Effector memory CD4-positive, alpha-beta T cell (primary cell): ENCODE data around the gene HOXB6.
A peak's percentile ranks its signal among the peaks of the same experiment; 100 is the strongest.

Experiments
- DNase-seq, 3 donors: peaks; one replicate each; pipeline ENCODE4 v3.0.0-alpha.2; 2020
- H3K27ac ChIP-seq: 2 replicates; pipeline ENCODE4 v1.7.0; 2013; ENCODE audit warnings: mild to moderate bottlenecking, low read length, moderate library complexity; ENCODE audit not compliant: insufficient read depth, poor library complexity, severe bottlenecking
- H3K27me3 ChIP-seq: replicated peaks from 2 replicates; pipeline ENCODE4 v1.7.0; 2013; ENCODE audit warnings: mild to moderate bottlenecking, low read length; ENCODE audit not compliant: insufficient read depth, control insufficient read depth, poor library complexity, severe bottlenecking
- H3K36me3 ChIP-seq: 2 replicates; pipeline ENCODE4 v1.7.0; 2013; ENCODE audit warnings: mild to moderate bottlenecking, low read length, moderate library complexity; ENCODE audit not compliant: control insufficient read depth, insufficient read depth
- H3K4me1 ChIP-seq: 2 replicates; pipeline ENCODE4 v1.7.0; 2013; ENCODE audit warnings: low read length, mild to moderate bottlenecking; ENCODE audit not compliant: control insufficient read depth, insufficient read depth, poor library complexity, severe bottlenecking
- H3K4me3 ChIP-seq: 2 replicates; pipeline ENCODE4 v1.7.0; 2013; ENCODE audit warnings: low read length, low read depth, mild to moderate bottlenecking; ENCODE audit not compliant: insufficient read depth, poor library complexity, severe bottlenecking
- H3K9me3 ChIP-seq: 2 replicates; pipeline ENCODE4 v1.7.0; 2013; ENCODE audit warnings: mild to moderate bottlenecking, low read length, moderate library complexity; ENCODE audit not compliant: control insufficient read depth

Gene HOXB6

DNA sequence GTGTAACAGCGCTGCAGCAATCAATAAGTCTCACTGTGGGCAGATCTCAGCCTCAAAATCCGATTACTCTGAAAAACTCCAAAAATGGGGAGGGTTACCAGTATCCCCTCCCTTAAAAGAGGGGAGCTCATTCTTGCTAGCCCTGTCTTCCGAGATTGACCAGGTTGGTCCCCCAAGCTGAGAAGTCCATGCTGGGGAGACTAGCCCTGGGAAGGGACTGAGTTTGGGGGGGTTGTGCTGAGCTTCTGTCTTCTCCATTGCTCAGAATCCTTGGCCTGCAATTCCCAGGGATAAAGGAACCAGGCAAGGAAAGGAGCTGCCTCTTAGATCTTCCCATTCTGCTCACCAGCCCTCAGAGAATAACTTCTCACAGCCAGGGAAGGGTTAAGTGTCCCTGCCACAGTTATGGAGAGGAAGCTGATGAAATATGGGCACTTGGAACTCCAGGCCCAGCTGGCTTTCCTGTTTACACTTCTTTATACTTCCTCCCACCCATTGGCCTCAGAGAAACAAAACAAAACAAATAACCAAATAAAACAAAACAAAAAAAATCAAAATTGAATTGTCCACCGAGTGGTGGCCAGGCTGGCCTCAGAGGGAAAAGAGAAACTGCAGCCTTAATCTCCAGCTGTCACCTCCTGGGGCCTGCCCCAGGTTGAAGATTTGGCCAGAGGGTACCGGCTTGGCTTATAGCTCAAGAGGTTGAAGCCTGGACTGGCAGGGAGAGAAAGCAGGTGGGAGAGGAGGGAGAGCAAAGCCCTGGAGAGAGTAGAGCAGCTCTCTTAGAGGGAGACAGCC lies 17.3 kb downstream of the HOXB6 start:
- H3K36me3 ChIP-seq, result no peaks in the 10 kb centered on the region
- H3K27me3 ChIP-seq, result peaks cover 15% of the 10 kb centered on the region
- no peak overlapping the region for H3K4me3 ChIP-seq
- H3K4me1 ChIP-seq, result peaks cover 22% of the 10 kb centered on the region
- H3K9me3 ChIP-seq, result no peaks in the 10 kb centered on the region
- H3K27ac ChIP-seq, result no peak overlapping the region
- no peak for DNase-seq

DNA sequence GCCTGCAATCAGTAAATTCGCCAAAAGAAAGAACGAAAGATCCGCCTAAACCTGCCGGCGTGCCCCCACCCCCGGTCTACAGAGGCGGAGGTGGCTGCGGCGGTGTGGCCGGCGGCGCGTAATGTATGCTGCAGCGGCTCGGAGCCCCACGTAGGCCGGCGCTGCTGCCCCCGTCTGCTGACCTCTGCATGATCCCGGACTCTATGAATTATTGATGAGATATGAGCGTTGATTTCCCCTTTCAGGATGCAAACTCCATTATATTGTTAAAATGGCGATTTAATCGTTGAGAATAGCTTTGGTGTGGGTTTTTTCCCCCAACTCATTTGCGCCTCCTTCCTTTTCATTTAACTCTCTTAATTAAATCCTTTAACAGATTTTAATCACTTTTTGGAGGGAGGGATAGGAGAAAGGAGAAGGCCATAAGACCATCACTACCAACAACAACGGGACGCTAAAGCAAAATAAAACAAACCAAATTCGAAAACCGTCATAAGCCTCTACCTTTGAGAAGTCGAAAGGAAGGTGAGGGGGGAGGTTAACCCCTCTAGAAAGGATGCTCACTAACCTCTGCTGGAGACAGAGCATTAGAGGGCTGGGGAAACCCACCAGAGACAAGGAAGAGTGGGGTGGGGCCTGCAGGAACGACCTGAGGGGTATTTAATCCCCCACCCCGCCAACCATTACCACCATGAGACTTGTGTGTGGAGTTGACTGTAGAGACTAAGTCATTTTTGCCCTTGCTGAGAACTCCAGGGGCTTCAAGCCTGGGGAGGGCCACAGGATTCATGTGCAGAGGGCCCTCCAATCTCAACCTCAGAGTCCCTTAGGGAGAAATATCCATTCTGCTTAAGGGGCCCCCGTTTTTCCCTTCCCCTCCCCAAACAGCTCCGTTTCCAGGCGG lies 18.2 kb downstream of the HOXB6 start:
- DNase-seq, result no peak
- Histone ChIP-seq H3K27ac (no peak overlapping the region), H3K36me3 (no peaks in the 10 kb centered on the region), H3K4me3 (peak overlapping the region; percentile 64), H3K4me1 (peaks cover 17% of the 10 kb centered on the region), H3K9me3 (no peaks in the 10 kb centered on the region), H3K27me3 (peaks cover 16% of the 10 kb centered on the region)

DNA sequence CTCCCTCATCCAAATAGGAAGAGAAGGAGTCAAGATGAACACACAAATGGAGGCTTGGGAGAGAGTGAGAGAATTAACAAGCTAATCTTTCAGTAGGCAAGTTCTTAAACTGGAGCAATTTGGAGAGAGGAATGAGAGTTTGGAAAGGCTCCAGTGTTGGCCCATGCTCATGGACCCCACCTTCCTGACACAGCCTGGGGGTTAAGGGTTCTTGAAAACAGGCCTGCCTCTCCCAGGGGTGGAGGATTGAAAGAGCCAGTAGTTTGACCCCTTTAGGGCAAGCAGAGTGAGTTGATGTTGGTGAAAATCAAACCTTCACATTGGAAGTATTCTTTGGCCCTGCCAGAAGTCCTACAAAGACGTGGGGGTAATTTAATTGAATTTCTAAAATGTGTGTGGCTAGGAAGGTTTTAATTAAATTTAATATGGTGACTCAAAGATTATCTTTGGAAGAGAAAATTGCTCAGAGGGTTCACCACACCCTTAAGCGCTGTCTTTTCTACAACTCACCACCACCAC lies 20.5 kb downstream of the HOXB6 start:
- Histone ChIP-seq H3K27ac (no peak overlapping the region), H3K9me3 (no peaks in the 10 kb centered on the region), H3K36me3 (no peaks in the 10 kb centered on the region), H3K4me3 (no peak overlapping the region), H3K27me3 (peaks cover 32% of the 10 kb centered on the region), H3K4me1 (peaks cover 19% of the 10 kb centered on the region)
- no peak for DNase-seq

DNA sequence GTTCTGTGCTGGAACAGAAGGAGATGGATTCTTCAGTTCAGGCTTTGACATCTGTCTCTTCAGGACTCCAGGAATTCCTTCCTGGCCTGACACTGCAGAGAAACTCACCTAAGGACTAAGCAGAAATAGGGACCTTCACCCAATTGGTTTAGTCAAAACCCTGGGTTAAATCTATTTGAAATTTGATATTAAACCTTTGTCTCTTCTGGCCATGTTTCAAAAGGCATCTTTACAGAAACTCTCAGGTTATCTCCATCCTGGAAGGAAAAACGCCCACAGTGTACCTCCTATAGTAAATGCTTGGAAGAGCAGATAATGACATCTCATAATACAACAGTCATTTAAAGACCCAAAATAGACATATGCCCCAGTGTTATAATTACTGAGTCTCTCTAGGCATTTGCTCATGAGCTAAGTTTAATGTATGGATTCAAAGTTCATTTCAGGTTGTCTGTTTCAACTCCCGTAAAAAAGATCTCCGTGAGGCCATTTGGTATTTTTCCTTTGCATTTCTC lies 21.0 kb downstream of the HOXB6 start:
- Histone ChIP-seq H3K9me3 (no peaks in the 10 kb centered on the region), H3K27ac (no peak overlapping the region), H3K27me3 (peaks cover 32% of the 10 kb centered on the region), H3K36me3 (no peaks in the 10 kb centered on the region), H3K4me1 (peaks cover 24% of the 10 kb centered on the region), H3K4me3 (no peak overlapping the region)
- no peak for DNase-seq

DNA sequence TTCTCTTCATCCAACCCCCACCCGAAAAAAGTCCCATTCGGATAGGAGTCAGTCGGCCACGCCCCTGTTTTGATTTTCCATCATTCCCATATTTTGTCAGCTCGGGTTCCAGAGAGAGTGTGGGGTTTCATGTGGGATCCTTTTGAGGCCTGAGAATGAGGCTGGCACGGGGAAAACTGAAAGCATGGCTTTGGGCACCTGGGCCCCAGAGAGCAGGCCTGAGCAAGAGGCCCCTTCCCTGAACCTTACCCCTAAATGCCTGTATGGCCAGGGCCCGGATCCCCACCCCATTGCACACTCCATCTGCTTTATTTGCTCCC lies 22.1 kb downstream of the HOXB6 start:
- H3K27me3 ChIP-seq, result peaks cover 32% of the 10 kb centered on the region
- no peaks in the 10 kb centered on the region for H3K9me3 ChIP-seq
- no peak overlapping the region for H3K27ac ChIP-seq
- DNase-seq, result no peak
- no peak overlapping the region for H3K4me3 ChIP-seq
- H3K36me3 ChIP-seq, result no peaks in the 10 kb centered on the region
- peaks cover 26% of the 10 kb centered on the region for H3K4me1 ChIP-seq

DNA sequence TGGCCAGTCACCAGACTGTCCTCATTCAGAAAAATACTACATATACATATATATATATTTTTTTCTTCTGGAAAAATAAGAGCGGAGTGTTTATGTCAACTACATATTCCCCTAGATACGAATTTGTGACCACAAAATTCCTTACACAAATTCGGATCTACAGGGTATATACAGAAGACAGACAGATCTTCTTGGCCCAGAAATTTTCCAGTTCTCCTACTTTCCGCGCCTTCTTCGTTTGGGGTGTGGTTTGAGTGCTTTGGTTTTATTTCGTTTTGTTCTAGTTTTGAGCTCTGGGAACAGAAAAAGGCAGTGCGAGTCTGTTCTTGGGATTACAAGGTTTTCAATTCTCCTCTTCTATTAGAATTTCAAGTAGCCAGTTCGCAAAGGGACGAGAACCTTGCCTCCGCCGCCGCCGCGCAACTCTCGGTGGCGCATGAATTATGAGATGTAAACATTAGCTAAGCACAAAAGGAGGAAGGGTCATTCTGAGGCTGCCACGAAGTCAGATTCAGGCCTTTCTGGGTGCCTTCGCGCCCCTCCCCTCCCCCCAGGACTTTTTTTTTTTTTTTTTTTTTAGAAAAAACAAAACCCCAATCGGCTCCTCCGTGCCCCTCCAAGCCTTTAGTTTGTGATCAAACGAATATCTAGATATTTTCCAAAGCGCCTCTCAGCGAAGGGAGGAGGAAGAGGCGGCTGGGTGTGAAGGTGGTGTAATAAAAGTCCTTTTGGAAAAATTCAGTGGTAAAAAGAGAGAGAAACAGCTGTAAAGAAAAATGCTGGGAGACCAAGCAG lies 24.8 kb downstream of the HOXB6 start:
- no peaks in the 10 kb centered on the region for H3K36me3 ChIP-seq
- H3K27ac ChIP-seq, result no peak overlapping the region
- peaks cover 24% of the 10 kb centered on the region for H3K27me3 ChIP-seq
- H3K9me3 ChIP-seq, result no peaks in the 10 kb centered on the region
- no peak for DNase-seq
- H3K4me3 ChIP-seq, result no peak overlapping the region
- peaks cover 23% of the 10 kb centered on the region for H3K4me1 ChIP-seq

DNA sequence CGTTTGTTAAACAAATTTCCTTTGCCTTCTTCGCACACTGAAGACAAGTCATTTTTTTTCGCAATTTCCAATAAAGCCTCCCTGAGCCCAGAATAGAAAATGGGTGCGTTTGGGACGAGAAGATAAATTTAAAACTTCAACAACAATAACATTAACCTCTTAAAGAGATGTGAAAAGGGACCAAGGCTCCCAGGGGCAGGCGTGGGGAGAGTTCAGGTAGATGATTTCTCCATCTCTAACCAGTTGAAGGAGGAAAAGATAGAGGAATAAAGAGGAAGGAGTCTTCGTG lies 25.4 kb downstream of the HOXB6 start:
- peaks cover 24% of the 10 kb centered on the region for H3K27me3 ChIP-seq
- no peak for DNase-seq
- H3K4me1 ChIP-seq, result peaks cover 21% of the 10 kb centered on the region
- H3K9me3 ChIP-seq, result no peaks in the 10 kb centered on the region
- peak overlapping the region; percentile 81 for H3K4me3 ChIP-seq
- no peak overlapping the region for H3K27ac ChIP-seq
- H3K36me3 ChIP-seq, result no peaks in the 10 kb centered on the region

DNA sequence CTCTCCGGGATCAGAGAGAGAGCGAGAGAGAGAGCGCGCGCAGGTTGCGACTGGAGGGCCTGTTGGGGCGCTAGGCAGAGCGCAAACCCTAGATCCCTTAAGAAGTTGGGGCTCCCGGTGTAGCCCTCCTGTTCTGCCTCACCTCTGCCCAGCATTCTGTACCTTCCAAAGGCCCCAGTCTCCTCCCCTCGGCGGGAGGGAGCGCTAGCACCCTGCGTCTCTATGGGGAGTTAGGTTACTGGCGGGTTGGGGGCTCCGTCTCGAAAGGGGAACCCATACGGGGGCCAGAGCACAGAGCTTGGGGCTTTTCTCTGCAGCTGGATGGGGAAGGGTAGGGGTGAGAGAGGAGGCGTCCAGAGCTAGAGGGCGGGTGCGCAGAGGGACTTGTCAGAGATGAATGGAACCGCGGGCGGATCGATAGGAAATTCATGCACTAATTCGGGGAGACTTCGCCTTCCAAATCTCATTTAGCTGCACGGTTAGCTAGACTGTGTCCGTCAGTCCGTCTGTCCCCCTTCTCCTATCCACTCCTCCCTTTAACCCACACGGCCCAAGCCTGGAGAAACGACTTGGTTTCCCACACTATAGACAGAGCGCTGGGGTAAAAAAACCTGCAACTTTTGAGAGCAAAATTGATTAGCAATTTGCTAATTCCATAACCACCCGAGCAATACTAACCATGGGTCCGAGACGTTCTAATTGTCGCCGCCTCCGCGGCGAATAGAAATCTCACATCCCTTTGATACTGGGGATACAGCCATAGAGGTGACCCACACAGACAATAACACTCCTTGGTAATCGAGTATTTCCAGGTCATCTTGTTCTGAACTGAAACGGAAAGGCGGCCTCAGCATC lies 25.9 kb downstream of the HOXB6 start:
- H3K27ac ChIP-seq, result peak overlapping the region; percentile 63
- peaks cover 21% of the 10 kb centered on the region for H3K4me1 ChIP-seq

DNA sequence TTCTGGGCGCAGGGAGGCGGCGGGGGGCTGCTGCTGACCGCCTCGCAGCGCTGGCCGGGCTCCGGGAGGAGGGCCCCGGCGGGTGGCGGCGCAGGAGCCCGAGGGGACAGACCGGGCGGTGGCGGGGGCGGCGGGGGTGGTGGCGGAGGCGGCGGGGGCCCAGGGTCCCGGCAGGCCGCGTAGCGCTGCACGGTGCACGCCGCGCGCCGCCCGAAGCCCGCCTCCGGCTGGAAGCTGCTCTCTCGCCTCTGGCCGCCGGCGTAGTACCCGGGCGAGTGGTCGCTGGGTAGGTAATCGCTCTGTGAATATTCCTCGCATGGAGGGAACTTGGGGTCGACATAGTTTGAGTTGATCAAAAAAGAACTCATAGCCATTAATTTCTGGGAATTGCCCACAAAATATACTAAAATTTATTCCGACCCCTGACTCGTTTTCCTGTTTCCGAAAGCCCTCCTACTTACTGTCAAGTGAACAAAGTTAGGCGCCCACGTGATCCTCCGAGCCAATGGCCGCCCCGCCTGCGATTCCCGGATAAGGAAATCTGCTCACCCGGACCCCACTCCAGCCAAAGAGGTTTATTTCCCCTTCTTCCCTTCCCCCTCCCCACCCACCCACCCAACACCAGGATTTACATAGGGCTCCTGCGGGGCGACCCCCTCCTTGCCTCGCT lies 26.7 kb downstream of the HOXB6 start, which contains the start of gene HOXB4:
TSS of gene HOXB4 (minus strand) at position 405 of the 670 bp plus-strand sequence. CDS start at position 374, 31 bp downstream.
- H3K36me3 ChIP-seq, result no peaks in the 10 kb centered on the region
- H3K9me3 ChIP-seq, result no peaks in the 10 kb centered on the region
- peak; percentile 48 to 73 (median 64) for DNase-seq
- H3K4me1 ChIP-seq, result peaks cover 21% of the 10 kb centered on the region
- peaks cover 24% of the 10 kb centered on the region for H3K27me3 ChIP-seq
- H3K4me3 ChIP-seq, result peak within 1 kb of the TSS; percentile 81
- H3K27ac ChIP-seq, result peak within 1 kb of the TSS; percentile 63

More for the DNA sequence above, 25.9 kb downstream of the HOXB6 start:
- peak overlapping the region; percentile 81 for H3K4me3 ChIP-seq
- peaks cover 24% of the 10 kb centered on the region for H3K27me3 ChIP-seq
- no peaks in the 10 kb centered on the region for H3K36me3 ChIP-seq
- no peaks in the 10 kb centered on the region for H3K9me3 ChIP-seq
- no peak for DNase-seq
